A172 (cell line): ENCODE results near the gene BABAM2. TPM values are rescaled to one million over a fixed set of nuclear protein-coding genes. Genes with fewer than 3 reads are reported as not detected.
A peak's percentile ranks its signal among the peaks of the same experiment; 100 is the strongest.
"Not testable (repeated sequence)": the region's sequence is repeated elsewhere in the genome, so short reads cannot be mapped to it uniquely, and the experiment has no call there.

Experiments used
- DNase-seq: peaks from one replicate; pipeline ENCODE4 v3.0.0-alpha.2; 2015; ENCODE audit warnings: low spot score
- total RNA-seq: library from RNA; depleted of rRNA; stranded (reverse); fragments of >200 nt; shearing (Covaris generic); gene quantifications from 2 replicates; pipeline ENCODE4 v1.2.3, GENCODE V29; 2014

The BABAM2 gene
- total RNA-seq, 1 experiment from 2014 or later = 36.5 TPM

DNA sequence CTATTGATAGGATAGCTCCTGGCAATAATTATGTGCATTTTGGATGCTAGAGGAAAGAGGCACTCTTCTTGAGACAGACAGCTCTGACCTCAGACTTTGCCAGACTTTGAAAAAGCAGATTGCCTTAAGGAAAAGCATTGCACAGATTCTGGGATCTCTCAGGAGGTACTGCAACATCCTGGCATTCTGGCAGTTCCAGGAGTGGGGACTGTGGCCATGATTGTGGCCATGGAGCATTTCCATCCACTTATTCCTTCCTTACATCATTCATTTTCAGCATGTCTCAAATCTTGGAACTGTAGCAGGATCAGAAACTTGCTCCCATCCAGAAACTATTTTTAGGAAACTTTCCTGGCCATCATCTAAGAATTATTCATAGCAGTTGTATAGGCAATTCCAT is 357.2 kb downstream of the BABAM2 start:
- no peak for DNase-seq

DNA sequence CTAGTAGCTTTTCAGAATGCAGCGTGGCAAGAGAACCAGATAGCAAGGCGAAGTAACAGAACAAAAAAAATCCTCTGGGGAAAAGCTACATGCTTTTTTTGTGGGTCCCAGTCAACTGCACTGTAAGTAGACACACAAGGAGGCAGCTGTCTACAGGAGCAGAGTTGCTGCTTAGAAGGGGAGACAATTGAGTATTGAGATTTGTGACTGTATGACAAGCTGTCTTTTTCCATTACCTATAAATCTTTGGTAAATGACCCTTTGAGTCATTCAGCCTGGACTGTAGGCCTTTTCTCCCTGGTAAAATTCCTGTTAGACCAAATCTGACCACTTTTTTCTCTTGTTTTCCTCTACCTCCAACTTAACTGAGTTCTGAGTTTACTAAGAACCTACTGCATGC is 358.0 kb downstream of the BABAM2 start:
- no peak for DNase-seq

DNA sequence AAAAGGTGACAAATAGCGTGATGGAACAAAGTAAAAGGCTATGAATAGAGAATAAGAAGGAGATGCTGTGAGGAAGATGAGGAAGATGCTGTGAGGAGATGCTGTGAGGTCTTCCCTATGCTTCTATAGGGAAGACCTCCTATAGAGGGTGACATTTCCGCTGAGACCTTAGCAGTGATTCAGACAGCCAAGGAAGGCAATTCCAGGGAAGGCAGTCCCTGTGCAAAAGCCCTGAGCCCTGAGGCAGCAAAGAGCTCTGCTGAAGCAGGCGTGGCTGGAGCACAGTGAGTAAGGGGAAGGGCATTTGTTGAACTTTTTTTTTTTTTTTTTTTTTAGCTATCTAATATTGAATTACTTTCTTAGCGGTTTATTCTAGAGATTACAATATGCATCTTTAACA is 359.5 kb downstream of the BABAM2 start:
- DNase-seq = peak; percentile 85

DNA sequence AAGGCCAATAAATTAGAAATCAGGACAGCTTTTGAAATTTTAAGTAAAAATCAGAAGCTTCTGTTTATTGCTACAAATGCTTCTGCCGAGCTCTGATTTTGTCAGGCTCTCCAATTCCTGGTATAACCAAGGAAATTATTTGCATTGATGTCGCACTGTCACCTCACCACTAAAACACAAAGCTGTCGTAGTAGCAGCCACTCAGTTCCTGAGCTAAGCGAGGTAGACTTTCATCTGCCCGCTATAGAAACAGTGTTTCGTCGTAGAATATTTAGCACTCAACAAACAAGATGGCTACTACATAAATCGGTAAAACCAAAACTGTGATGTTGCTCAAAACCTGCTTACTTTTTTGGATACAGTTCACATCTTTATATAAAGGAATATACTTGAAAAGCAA is 360.8 kb downstream of the BABAM2 start:
- DNase-seq = no peak

- no peak for DNase-seq
Observed at GRCh38 chr2:28252311-28252710, 361.8 kb downstream of the BABAM2 start.

- DNase-seq = no peak
Observed at GRCh38 chr2:28253543-28253942, 363.0 kb downstream of the BABAM2 start.

DNA sequence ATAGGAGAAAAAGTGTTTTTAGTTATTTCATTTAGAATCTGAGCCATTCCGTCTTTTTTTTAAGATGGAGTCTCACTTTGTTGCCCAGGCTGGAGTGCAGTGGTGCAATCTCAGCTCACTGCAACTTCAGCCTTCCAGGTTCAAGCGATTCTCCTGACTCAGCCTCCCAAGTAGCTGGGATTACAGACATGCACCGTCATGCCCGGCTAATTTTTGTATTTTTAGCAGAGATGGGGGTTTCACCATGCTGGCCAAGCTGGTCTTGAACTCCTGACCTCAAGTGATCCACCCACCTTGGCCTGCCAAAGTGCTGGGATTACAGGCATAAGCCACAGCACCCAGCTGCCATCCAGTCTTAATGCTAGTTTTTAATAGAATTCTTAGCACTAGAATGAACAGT is 364.7 kb downstream of the BABAM2 start:
- not testable (repeated sequence) for DNase-seq

- no peak for DNase-seq
Observed at GRCh38 chr2:28257182-28257581, 366.7 kb downstream of the BABAM2 start.

- DNase-seq = not testable (repeated sequence)
Observed at GRCh38 chr2:28259226-28259625, 368.7 kb downstream of the BABAM2 start.

DNA sequence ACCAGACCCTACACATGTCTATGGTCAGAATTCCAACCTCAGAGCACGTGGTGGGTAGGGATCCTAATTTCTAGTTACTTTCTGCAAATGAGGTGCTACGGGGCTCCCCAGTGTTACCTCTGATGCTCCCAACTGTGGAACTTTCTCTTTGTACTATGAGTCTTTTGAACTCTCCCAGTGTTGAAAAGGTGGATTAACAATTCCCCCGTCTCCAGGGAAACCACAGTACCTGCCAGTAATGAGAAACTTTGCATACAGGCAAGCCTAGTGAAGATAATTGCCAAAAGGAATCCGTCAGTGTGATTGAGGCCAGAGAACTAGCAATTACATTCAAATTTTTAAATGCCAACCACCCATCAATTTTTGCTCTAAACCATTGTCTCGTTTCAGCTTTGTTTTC is 373.2 kb downstream of the BABAM2 start:
- DNase-seq = no peak

DNA sequence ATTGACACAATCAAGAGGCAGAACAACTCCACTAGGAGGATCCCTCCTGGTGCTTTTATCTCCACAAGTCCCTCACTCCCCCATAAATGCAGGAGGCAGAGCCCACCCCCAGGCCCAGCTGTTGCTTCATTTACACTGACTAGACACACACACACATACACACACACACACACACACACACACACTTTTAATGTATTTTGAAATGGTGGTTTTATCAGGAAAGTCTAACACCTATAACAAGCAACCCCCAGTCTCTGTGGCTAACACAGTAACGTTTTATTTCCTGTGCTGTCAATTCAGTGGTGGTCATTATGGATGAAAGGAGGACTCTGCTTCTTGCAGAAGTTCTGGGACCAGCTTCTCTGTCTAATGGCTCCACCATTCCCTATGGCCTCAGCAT is 376.8 kb downstream of the BABAM2 start:
- DNase-seq = no peak

DNA sequence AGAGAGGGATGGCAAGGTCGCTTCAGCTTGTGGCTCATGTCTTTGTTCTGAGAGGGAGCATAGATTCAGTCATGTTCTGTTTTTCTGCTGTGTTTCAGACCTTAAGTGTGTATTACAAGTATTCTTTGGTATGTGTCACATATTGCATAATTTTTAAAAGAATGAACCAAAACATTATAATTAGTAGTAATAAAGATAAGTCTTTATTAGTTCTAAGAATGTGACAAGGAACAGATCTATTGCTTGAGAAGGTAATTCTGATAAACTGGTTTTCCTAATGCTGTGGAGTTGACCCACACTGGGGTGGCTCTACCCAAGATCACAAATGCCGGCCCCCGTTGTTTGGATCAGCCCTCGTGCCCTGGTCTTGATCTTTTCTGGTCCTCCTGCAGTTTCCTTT is 377.9 kb downstream of the BABAM2 start:
- DNase-seq = no peak

DNA sequence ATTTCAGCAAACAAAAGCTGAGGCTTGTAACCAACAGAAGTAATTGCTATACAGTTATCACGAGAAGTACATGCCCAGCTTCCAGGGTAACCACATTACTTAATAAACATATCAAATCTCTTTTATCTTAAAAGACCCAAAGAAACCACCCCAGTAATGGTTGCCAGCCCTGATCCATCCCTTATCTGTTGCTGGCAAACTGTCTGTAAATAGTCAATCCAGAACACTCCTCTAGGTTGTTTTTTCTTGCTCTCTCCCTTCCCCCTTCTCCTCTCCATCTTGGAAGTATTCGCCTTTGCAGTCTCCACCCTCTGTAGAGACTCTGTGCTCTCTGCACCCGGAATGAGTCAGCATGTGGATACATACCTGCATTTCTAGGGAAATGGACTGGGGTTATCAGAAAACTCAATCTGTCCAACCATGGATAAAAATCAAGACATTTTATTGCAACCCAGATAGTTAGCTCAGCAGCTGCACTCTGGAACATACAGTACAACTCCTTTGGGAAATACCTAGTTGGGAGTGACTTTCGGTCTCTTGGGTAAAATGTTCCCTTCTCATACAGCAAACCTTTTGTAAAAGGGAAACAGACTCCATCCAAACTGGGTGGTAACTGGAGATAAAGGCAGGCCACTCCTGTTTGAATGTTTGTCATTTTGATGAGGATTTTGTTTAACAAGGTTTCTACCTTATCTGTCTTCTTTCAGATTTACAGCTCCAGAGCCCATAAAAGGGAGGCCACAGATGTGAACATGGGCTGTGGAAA is 378.7 kb downstream of the BABAM2 start:
- DNase-seq = peak; percentile 85

DNA sequence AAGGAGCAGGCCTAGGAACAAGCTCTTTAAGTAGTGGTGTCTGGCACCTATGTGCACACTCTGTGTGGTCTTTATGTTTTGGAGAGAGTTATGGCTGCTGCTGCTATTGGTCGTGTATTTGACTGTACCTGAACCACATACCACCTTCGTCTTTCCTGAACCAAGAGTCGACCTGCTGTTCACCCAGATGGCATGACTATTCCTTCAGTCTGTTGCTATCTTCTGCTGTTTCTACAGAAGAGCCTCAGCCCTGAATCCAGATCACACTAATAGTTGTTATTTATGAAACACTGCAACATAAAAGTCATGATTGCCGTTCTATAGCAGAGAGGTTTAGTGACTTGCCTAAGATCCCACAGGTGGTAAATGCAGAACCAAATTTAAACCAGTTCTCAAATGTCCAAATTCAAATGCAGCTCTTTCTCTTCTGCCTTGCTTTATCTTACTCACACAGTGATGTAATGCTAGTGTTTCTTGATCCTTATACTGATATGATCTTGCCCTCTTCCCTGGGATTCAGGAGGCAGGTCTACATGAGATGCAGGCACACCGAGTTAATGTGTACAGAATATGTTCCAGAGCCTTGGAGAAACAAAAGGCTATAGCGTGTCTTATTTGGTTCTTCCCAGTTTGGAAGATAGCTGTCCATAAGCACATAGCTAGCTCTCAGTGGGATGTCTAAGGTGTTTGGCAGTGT is 380.1 kb downstream of the BABAM2 start:
- no peak for DNase-seq

- DNase-seq = no peak
Observed at GRCh38 chr2:28271231-28271918, 380.8 kb downstream of the BABAM2 start.

DNA sequence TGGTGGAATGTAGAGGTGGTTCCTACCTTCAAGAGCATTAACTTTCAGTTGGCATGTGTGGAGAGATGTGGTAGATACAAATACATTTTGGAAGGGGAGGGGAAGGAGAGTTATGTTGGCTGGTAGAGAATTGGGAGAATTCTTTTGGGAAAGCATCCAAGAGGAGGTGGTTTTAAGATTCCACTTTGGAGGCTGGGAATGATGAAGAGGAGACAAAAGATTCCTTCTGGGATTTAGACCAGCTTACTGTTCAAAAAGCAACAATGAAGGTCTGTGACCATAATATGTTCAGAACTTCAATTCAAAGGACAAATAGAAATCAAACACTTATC is 381.4 kb downstream of the BABAM2 start:
- no peak for DNase-seq

- DNase-seq = peak; percentile 71
Observed at GRCh38 chr2:28273751-28274150, 383.2 kb downstream of the BABAM2 start.

DNA sequence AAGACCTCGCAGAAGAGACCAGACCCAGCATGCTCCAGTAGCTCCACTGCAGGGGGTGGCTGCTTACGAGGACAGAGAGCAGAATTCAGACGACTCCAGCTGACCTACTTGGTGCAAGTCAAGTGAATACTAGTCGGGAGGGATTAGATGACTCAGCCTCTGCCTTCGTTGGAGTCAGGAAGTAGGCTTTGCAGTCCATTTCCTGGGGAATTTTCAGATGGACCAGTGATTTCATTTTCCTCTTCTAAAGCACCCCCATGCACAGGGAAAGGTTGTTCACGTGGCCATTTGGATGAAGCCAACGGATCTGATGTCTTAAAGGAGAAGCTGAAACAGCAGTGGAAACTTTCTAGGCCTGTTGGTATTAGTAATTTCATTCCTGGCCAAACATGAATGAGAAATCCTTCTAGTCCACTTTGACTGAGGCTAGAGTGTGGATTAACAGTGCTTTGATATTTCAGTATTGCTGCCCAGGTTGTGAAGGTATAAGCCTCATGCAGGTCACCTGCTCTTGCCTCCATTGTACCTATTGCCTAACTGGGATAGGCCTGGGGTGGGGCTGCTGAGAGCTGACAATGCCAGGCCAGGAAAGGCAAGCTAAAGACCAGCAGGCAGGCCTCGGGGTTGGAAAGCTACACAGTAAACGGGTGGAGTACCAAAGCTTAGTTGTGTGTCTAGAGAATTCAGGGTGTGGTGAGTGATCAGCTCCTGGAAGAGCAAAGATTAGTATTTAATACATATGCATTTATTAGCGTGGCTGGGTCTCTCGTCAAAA is 384.6 kb downstream of the BABAM2 start:
- DNase-seq = peak; percentile 100

GRCh38 chr2:28276076-28276618 is 385.6 kb downstream of the BABAM2 start:
- DNase-seq = peak; percentile 100

DNA sequence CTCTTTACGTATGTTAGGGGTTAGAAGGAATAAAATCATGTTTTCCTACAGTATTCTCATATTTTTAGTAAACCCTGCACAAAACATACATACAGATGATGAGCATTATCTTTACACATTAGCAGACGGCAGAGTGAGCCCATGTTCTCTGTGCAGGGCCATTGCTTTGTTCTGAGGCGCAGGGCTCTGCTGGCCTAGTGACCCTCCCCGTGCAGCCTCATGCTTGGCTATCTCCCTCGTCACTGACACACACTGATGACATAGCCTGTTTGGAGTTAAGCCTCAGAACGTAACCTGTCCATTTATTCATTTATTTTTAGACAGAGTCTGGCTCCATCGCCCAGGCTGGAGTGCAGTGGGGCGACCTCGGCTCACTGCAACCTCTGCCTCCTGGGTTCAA is 386.3 kb downstream of the BABAM2 start:
- peak; percentile 73 for DNase-seq

DNA sequence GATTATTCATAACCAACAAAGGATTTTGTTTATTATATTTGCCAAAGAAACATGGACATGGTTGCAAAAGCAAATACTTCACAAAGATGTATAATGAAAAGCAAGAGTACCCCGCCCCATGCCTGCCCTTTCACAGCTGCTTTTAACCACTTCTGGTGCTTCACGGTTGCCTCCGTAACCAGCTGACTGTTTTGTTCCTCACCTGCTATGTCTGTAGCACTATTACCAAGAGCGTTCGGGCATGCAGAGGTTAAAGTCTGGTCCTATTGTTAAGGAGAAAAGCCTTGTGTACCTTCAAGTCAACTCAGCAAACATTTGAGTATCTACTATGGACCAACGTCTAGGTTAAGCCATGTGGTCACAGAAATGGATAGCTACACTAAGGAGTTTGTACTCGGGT is 386.9 kb downstream of the BABAM2 start:
- no peak for DNase-seq

DNA sequence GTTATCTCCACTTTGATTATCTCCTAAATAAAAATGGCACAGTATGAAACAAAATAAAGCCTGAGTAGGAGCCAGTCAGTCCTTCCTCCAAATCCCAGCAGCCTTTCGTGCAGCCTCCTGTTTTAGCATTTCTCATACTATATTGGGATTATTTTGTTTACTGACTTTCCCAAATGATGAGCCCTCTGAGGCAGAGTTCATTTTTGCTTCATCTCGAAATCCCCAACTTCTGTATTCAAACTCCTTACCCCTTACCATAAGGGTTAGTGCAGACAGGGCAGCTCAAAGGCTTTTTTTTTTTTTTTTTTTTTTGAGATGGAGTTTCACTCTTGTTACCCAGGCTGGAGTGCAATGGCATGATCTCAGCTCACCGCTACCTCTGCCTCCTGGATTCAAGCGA is 388.8 kb downstream of the BABAM2 start:
- no peak for DNase-seq
